ENCODE measurements around the gene FPGS.
"Not testable (repeated sequence)": the region's sequence is repeated elsewhere in the genome, so short reads cannot be mapped to it uniquely, and the experiment has no call there.

FPGS gene

DNA sequence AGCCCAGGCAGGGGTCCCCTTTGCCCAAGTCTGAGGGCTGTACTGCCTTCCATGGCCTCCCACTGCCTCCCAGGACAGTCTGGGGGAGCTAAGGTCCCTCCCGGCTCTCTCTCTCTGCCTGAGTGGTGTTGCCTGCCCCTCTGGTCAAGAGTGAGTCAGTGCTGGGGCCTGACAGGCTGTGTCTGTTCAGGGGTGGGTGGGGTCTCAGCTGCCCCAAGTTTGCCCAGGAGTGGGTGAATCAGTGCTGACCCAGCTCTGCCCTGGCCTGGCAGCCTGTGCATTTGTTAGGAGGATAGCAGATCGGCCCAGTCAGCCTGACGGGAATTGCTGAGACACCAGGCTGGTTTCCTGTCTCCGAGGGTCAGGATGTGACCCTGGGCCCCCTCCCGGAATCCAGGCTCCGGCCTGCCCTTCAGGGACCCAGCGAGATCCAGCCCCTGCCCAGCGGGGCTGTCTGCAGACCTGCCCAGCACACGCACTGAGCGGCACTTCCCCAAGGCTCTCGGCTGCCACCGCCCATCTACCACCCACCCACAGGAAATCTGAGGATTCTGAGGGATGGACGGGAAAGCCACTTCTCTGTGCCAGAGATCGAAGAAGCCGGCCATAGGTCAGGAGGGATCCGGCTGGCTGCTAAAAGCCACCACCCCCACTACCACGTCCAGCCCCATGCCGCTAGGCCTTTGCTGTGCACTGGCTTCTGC, 35.8 kb downstream of the FPGS start:
- no peak for DNase-seq (ENCODE audit: low read depth)

DNA sequence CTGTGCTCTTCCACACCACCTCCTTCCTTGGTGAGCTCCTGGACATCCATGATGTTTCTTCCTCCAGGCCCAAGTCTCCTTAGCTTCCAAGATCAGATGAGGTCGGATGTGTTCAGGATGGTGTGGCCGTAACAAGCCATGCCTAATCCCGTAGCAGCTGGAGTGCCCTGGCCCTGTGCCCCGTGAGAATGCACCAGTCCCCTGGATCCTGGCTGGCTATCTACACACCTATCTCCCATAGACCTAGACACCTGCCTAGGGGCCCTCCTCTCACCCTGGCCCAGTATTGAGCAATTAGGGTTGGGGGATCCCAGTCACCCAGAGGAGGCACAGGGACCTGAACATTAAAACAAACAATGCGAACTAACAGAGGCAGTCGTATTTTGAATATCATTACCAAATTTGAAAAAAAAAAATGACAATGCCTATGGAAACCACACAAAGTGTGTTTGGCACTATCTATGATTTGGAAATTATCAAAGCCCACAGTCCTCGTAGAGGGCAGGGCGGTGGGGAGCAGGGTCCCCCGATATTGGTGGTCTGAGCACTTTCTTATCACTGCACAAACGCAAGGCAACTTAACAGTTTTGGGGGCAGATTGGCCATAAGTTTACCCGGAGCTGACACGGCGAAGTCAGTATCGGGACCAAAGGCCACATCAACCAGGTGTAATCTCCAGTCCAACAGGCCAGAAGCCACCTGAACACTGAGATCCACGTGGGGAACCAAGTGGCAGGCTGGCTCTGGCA, 38.6 kb downstream of the FPGS start:
- DNase-seq (ENCODE audit: low read depth): no peak

DNA sequence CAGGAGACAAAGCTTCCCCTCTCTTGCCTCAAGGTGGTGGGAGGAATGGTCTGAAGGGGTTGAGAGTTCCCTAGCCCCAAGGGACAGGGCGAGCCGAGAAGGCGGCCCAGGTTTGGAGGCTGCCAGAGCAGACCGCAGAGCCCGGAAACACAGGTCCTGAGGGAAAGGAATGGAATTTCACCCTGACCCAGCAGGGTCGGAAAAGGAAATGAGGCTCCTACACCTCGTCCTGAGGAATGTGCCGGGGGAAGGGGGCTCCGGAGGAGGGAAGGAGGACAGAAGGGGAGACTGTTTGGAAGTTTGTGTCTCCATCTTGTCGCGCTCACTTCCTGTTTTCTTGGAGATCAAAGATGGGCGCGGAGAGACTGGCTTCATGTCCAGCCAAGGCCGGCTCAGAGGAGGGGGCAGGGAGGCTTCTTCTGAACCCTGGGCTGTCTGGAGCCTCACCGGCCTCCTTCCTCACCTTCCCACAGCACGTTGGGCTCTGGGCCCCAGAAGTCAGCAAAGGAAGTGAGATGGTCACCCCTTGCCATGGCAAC, 42.2 kb downstream of the FPGS start:
- no peak for DNase-seq (ENCODE audit: low read depth)

DNA sequence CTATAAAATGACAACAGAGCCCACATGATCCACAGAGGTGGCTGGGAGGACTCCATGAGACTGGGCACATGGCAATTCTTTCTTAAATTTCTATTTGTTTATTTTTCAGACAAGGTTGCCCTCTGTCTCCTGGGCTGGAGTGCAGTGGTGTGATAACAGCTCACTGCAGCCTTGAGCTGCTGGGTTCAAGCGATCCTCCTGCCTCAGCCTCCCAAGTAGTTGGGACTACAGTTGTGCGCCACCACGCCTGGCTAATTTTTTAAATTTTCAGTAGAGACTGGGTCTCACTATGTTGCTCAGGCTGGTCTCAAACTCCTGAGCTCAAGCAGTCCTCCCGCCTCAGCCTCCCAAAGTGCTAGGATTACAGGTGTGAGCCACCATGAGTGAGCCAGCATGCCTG, 42.9 kb downstream of the FPGS start:
- DNase-seq (ENCODE audit: low read depth): not testable (repeated sequence)

DNA sequence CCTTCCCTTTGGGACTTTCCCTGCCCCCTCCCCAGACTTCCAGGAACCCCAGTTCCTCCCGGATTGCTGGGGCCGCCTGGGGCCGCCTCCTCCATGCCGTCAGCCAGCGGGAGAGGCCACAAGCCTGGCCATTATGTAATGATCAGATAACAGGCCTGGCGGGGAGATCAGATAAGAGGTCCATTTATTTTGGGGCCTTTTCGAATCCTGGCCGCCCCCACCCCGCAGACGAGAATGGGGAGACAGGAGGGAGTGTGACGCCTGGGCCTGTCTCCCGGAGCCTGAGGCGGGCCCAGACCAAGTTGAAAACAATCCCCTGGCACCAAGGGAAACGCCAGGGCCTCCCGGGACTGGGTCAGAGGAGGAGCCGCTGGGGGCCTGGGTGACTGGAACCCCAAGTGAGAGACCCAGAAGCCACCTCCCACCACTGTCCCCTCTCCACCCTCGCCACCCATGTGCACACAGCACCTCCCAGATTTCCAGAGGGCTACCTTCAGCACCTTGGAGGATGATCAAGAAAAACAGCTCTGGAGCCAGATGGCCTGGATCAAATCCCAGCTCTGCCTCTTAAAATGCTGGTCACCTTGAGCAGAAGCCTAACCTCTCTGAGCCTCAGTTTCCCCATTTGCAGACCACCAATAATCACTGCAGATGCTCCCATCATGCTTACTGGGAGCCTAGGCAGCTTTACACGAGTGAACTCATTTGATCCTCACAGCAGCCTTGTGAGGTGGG, 43.9 kb downstream of the FPGS start:
- DNase-seq (ENCODE audit: low read depth): no peak

DNA sequence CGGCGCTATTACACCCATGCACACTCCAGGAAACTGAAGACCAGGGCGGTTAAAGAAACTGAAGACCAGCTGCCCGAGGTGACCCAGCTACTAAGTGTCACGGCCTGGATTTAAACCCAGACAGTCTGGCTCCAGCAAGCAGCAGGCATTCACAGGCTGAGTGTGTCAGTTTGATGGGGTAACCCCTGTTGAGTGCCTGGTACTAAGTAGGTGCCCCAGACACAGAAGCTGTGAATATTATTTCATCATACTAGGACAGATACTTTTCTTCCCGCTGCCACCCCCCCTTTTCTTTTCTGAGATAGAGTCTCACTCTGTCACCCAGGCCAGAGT, 44.5 kb downstream of the FPGS start:
- no peak for DNase-seq (ENCODE audit: low read depth)

DNA sequence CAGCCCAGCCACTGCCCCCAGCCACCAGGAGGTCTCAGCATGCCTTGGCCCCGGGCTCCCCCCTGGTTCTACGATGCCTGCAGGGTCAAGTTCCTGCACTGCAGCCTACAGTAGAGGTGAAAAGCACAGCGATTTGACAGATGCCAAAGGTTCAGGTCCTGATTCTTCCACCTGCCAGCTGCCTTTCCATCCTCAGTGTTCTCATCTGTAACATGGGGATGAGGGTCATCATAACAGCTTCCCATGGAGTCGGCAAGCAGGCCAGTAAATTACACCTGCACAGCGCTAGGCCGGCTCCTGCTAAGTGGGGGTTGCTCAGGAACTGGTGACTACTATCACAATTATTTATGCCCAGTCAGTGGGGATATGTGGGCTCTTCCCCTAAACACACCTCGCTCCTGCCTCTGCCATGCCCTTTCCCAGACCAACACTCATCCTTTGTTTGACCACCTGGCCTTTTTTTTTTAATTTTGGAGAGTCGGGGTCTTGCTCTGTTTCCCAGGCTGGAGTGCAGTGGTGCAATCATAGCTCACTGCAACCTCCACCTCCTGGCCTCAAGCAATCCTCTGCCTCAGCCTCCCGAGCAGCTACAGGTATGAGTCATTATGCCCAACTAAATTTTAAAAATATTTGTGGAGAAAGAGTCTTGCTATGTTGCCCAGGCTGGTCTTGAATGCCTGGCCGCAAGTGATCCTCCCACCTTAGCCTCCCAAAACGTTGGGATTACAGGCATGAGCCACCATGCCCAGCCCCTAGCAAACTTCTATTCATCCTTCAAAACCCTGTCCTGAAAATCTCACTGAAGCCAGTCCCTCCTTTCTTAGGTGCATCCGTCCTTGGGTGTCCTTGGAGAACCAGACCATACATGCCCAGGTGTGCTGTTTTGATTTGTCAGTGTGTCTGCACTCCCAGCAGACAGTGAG, 45.4 kb downstream of the FPGS start:
- DNase-seq (ENCODE audit: low read depth): no peak

DNA sequence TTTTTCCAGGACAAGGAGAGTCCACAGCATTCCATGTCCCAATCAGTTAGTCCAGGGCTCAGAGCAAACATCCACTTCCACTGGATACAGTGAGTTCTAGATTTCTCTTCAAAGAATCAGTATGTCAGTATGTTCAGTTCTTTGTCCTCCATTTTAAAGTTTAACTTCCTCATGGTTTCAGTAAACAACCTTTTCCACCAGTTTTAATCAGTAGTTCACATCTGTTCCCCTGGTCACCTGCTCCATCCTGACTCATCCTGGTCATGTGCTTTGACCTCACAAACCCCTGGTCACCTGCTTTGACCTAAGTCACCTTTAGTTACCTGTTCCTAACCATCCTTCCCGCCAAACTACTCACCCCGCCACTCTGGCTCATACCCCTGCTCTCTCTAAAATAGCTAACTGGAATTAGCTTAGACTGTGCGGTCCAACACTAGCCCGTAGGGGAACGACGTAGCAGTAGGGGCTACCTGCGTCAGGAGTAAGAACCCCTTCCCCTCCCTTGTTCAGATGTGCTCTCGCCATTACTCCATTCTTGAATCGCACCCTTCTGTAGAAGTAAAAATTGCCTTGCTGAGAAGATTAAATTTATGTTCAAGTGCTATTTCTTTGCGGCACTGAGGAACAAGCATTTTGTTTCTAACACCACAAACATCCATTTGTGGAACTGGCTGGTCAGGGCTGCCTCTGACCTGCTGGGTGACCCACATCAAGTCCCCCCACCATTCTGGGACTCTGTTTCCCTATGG, 46.2 kb downstream of the FPGS start:
- DNase-seq (ENCODE audit: low read depth): no peak

DNA sequence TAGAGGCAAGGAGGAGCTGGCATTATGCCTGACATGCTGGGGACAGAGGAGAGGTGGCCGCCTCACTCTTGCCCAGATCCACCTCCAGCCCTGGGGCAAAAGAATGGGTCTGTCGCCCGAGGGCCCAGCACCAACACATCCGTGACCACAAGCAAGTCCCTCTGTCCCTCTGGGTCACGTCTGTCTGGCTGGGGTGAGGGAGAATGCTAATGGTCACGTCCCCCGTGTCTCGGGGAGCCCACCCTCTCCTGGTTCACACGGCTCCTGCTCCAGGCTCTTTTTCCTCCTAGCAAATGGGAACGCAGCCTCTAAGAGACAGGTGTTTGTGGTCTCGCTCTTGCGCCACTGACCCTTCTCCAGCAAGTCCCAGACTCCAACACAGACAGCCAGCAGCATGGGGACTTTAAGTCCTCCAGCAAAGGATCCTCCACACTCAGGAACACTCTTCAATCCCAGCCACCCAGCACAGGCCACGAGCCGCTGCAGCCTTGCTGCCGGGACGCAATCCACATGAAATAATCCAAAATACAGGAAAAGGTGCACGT, 47.7 kb downstream of the FPGS start:
- DNase-seq (ENCODE audit: low read depth): no peak

DNA sequence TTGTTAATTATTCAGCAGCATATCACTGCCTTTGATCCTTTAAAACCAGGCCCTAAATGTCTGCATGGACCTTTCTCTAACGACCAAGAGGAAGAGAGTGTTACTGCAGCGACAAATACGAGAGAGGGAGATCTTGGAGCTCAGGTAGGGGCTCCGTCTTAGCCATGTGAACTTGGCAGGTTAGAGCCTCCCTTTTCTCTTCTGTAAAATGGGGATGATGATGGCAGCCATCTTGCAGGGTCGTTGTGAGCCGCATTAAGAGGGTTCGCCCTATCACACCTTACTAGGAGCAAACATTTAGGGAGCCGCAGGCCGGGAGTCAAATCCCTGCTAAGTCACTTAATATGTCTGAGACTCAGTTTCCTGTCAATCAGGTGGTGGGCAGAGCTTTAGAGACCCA, 50.1 kb downstream of the FPGS start:
- DNase-seq (ENCODE audit: low read depth): no peak

DNA sequence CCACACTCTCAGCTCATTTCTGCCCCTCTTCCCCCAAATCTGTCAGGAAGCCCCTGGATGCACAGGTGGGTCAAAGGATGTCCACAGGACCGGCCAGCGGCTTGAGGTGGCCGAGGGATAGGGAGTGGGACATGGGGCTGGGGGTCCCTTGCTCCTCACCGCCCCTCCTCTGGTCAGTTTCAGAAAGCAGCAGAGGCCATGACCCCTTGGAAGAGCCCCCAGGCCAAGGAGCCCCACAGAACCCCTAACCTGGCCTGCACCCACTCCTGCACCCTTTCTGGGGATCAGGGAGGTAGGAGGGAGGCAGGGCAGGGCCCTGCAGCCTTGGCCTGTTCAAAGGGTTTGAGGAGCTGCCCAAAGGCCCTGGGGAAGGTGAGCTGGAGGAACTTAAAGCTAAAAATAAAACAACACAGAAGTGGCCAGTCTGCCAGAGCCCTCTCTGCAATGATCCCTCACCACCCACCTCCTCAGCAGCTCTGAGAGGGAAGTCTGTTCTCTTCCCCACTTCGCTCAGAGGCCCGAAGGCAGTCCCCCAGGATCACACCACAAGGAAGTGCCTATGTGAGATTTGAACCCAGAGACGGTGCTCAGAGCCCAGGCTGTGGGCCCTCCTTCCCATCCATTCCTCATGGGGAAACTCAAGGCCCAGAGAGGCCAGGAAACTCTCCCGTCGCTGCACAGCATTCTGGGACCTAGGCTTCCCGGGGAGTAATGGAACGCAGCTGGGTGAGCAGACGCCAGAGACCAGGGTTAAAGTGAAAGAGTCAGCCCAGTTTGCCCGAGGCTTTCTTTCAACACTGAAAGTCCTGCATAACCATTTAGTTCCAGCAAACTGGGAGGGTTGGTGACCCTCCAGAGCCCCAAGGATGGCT, 50.9 kb downstream of the FPGS start:
- no peak for DNase-seq (ENCODE audit: low read depth)

DNA sequence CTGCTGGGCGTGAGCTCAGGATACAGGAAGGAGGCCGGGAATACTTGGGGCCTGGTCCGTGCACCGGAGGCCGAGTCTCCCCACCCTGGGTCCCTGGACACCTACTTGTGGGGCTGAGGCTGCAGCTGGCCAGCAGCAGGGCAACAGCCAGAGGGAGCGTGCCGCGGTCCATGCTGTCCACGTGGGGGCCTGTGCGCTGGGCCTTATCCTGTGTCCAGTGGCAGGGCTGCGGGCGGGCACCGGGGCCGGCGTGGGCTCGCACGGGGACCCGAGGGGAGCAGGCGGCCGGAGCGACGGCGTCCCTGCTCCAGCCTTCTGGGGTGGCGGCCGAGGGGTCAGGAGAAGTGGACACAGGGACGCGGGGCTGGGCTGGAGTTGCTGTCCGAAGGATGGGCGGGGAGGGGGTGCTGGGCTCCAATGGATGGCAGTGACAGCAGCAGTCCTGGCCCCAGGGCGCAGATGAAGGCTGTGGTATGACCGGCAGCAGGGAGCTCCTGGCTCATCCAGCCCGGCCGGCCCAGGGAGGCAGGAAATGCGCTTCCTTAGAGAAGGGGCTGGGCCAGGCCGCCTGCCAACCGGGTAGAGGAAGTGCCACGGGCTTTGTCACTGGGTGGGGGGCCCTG, 51.6 kb downstream of the FPGS start, which contains the start of gene ENG:
Gene ENG, minus strand, starts transcription at position 475 of the 623 bp plus-strand sequence. Its CDS starts 303 bp downstream, at position 172.
- DNase-seq (ENCODE audit: low read depth): no peak

DNA sequence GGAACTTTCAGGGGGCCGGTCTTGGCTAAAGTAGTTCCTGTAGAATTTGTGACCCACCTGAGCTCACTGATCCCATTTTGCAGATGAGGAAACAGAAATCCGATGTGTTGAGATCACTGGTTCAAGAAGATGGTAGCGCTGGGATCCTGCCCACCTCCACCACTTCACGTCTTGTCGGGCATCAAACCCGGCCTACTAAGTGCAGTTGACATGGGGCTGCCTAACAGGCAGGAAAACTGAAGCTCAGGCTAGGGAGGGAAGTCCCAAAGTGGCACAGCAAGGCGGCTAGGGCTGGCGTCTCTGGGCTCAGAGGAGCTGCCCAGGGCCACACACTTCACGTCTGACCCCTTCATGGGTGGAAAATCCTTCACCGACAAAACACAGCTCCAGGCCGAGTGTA, 52.3 kb downstream of the FPGS start:
- DNase-seq (ENCODE audit: low read depth): no peak

DNA sequence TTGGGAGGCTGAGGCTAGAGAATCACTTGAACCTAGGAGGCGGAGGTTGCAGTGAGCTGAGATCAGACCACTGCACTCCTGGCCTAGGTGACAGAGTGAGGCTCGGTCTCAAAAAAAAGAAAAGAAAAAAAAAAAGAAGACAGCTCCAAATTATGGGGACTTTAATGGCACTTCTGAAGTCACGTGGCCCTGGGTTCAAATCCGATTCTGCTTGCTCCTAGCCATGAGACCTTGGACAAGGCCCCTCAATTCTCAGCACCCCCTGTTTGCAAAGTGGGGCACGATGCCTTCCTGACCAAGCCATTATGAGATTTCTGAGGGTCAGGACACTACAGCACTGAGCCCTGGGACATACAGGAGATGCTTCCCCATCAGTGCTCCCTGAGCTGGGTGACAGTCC, 52.8 kb downstream of the FPGS start:
- DNase-seq (ENCODE audit: low read depth): no peak

DNA sequence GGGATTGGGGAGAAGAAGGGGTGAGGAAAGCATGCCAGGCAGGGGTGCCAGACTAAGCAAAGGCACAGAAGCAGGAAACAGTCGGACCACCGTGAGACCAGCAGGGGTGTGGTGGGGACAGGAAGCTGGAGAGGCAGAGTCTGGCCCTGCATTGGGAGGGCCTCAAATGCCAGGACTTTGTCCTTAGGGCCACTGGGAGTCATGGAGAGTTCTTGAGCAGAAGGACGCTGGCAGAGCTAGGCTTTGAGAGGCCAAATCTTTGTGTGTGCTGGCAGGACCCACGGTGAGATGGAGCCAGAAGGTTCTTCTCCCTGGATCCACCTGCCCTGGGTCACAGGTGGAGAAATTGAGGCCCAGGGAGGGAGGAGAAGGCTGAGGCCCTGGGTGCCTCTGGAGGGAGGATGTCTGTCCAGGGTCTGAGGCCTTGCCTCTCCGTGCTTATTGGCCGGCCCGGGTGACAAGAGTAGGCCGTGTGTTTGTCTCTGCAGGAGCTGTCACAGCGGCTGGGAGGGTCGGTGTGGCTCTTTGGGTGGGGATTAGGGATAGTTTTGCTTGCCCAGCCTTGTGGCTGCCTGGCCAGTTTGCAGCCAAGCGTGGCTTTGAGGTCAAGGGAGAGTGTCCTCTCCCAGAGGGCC, 53.5 kb downstream of the FPGS start:
- no peak for DNase-seq (ENCODE audit: low read depth)

DNA sequence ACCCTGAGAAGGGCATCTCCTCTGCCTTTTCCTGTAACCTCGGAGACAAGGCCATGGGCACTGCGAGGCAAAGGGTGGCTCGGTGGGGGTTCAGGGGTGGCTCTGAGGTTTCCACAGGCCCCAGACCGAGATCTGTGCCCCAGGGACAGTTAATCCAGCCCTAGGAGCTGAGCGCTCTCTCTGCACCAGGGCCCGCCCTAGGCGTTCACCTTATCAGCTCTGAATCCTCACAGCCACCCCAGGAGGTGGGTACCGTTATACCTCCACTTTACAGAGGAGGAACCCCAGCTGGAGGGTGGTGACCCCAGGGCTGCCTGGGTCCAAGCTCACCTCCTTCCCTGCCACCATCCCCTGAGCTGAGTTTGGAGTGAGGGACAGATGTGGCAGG, 54.0 kb downstream of the FPGS start:
- DNase-seq (ENCODE audit: low read depth): no peak

DNA sequence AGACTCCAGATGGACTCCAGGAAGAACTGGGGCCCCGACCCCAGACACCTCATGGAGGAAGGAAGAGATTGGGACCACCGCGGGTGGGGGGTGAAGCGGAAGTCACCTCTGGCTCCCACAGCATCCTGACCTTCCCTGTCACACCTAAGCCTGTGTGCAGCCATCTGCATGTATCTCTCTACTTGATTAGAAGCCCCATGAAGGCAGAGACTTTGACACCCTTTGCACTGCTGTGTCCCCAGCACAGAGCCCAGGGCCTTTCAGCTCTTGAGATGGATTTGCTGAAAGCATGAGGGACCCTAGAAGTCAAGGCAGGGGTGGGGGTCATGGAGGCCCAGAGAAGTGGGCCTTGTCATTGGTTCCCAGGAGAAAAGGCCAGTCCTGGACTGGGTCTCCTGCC, 54.6 kb downstream of the FPGS start:
- DNase-seq (ENCODE audit: low read depth): no peak

DNA sequence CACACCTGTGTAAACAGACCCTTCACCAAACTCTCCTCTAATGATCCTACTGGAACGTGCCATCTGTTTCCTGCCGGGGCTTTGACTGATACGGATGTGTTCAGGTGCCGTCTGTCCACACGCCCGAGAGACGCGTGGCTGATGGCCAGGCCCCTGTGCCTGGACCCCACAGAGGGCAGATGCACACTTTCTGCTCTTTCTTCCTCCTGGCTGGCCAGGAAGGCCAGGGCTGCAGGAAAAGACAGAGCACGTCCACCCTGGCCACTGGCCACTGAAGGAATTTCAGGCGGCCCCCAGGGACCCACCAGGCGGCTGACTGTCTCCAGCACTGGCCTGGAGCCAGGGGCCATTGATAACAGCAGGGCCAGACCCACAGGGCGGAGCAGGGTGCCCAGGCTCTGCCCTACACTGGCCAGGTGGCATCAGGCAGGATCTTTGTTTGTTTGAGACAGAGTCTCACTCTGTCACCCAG, 55.4 kb downstream of the FPGS start:
- DNase-seq (ENCODE audit: low read depth): no peak

DNA sequence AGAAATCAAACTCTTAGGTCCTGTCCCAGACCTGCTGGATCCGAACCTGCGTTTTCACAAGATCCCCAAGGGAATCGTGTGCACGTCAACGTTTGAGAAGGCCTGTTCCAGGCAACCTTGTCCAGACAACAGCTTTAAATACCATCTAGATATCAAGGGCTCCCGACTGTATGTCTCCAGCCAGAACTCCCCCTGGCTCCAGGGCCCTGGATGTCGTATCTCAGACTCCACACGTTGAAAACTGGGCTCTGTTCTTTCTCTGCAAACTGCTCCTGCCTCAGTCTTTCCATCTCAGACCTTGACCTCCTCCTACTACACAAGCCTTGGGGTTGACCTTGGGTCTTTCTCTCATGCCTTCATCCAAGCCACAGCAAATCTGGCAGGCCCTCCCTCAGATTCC, 57.6 kb downstream of the FPGS start:
- DNase-seq (ENCODE audit: low read depth): no peak

Data from activated T-cell treated with anti-CD3 and anti-CD28 coated beads for 1 hour (primary cell).